Measurements from ENCODE around the gene ASS1. TPM values are rescaled to one million over a fixed set of nuclear protein-coding genes. Genes with fewer than 3 reads are reported as not detected.
A peak's percentile ranks its signal among the peaks of the same experiment; 100 is the strongest.

ASS1 gene
- total RNA-seq, 4 donors from 2014 or later, result 46.7 to 131 (median 94.4) TPM

DNA sequence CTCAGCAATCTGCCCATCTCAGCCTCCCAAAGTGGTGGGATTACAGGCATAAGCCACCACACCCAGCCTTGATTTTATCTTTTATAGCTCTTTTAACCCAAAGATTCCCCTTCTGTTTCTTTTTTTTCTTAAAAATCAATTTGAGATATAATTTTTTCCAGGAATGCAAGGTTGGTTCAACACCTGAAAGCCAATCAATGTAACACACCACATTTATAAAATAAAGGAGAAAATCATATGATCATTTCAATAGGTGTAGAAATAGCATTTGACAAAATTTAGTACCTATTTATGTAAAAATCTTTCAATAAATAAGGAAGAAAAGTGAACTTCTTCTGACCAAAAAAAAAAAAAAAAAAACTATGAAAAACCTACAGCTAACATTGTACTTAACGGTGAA is 3.7 kb upstream of the ASS1 start:
- Histone ChIP-seq H3K4me1 (peaks cover 0 to 23% (median 12%) of the 10 kb centered on the region in 3 donors), H3K27me3 (peaks cover 12% of the 10 kb centered on the region), H3K4me3 (no peak overlapping the region), H3K9me3 (peaks cover 0 to 17% (median 0%) of the 10 kb centered on the region in 3 donors), H3K36me3 (no peaks in the 10 kb centered on the region), H3K27ac (no peak overlapping the region)
- TF ChIP-seq EP300 (IDR thresholded peaks at IDR 0.05) (no peak), POLR2A (IDR thresholded peaks at IDR 0.05) (no peak), POLR2AphosphoS5 (IDR thresholded peaks at IDR 0.05) (no peak)
- WGBS, 2 donors (ENCODE audit: low coverage in 1 of 2), result 100% methylated on average over 1 of the region's 1 CpG; no CpG with 5 or more reads in 1 of the 2 donors
- ATAC-seq, result no peak

DNA sequence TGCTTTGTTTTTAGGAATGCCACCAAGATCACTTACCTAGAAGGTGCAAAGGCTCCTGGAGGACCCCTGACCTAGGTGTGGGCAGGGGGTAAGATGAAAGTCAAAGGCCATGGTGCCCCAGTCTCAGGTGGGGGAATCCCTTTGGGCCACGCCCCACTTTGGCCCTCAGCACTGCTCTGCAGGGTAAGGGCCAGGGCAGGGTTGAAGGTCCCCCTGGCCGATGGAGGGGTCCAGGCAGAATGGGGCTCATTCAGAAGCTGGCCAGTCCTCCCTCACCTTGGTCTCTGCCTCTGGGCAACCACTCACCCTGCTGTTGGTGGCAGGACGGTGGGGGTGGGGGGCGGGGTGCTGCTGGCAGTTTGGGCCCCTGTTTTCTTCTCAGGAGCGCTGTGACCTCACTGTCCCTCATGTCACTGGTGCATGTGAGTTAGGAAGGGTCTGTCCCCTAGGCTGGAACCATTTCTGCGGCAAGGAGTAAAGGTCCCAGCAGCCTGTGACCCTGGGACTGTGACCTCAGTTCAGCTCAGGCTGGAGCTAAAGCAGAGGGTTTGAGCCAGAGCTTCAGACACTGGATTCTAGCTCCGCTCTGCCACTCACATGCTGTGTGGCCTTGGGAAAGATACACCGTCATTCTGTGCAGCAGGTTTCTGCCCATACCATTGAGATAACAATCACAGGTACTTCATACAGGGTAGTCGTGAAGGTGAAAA is 1.9 kb upstream of the ASS1 start:
- ATAC-seq, result no peak
- WGBS, 2 donors (ENCODE audit: low coverage in 1 of 2), result 33 to 80% methylated on average over 1 of the region's 9 CpGs
- TF ChIP-seq, protein P1, sequence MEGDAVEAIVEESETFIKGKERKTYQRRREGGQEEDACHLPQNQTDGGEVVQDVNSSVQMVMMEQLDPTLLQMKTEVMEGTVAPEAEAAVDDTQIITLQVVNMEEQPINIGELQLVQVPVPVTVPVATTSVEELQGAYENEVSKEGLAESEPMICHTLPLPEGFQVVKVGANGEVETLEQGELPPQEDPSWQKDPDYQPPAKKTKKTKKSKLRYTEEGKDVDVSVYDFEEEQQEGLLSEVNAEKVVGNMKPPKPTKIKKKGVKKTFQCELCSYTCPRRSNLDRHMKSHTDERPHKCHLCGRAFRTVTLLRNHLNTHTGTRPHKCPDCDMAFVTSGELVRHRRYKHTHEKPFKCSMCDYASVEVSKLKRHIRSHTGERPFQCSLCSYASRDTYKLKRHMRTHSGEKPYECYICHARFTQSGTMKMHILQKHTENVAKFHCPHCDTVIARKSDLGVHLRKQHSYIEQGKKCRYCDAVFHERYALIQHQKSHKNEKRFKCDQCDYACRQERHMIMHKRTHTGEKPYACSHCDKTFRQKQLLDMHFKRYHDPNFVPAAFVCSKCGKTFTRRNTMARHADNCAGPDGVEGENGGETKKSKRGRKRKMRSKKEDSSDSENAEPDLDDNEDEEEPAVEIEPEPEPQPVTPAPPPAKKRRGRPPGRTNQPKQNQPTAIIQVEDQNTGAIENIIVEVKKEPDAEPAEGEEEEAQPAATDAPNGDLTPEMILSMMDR (IDR thresholded peaks at IDR 0.05), result no peak
- TF ChIP-seq POLR2A (IDR thresholded peaks at IDR 0.05), result no peak
- no peak for TF ChIP-seq POLR2AphosphoS5 (IDR thresholded peaks at IDR 0.05)
- Histone ChIP-seq H3K27me3 (peaks cover 12% of the 10 kb centered on the region), H3K4me3 (no peak overlapping the region), H3K4me1 (peaks cover 4 to 42% (median 31%) of the 10 kb centered on the region in 3 donors), H3K36me3 (no peaks in the 10 kb centered on the region), H3K9me3 (peaks cover 0 to 17% (median 0%) of the 10 kb centered on the region in 3 donors), H3K27ac (no peak overlapping the region)

DNA sequence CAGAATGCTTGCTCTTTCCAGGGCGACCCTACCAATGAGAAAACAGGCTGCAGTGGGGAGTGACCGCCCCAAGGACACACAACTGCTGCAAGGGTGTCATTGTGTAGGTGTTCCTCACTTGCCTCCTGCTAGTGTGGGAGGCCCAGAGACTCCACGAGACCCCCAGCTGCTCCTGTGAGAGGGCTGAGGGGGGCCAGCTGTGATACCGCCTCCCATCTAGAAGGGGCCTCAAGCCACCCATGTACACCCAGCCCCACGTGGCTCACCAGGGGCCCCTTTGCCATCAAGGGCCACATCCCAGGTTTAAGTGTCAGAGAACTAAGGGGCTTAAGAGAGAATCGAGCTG is 1.3 kb upstream of the ASS1 start:
- no peaks in the 10 kb centered on the region for H3K36me3 ChIP-seq
- H3K27me3 ChIP-seq, result peaks cover 12% of the 10 kb centered on the region
- peaks cover 0 to 17% (median 0%) of the 10 kb centered on the region in 3 donors for H3K9me3 ChIP-seq
- TF ChIP-seq, protein P1 (IDR thresholded peaks at IDR 0.05), result no peak
- TF ChIP-seq POLR2AphosphoS5 (IDR thresholded peaks at IDR 0.05) (no peak), POLR2A (IDR thresholded peaks at IDR 0.05) (no peak), EP300 (IDR thresholded peaks at IDR 0.05) (no peak)
- H3K4me3 ChIP-seq, result no peak overlapping the region
- 86% methylated on average over 2 of the region's 6 CpGs; no CpG with 5 or more reads in 1 of the 2 donors for WGBS, 2 donors (ENCODE audit: low coverage in 1 of 2)
- ATAC-seq, result no peak
- H3K27ac ChIP-seq, result no peak overlapping the region
- H3K4me1 ChIP-seq, result peaks cover 4 to 47% (median 31%) of the 10 kb centered on the region in 3 donors

DNA sequence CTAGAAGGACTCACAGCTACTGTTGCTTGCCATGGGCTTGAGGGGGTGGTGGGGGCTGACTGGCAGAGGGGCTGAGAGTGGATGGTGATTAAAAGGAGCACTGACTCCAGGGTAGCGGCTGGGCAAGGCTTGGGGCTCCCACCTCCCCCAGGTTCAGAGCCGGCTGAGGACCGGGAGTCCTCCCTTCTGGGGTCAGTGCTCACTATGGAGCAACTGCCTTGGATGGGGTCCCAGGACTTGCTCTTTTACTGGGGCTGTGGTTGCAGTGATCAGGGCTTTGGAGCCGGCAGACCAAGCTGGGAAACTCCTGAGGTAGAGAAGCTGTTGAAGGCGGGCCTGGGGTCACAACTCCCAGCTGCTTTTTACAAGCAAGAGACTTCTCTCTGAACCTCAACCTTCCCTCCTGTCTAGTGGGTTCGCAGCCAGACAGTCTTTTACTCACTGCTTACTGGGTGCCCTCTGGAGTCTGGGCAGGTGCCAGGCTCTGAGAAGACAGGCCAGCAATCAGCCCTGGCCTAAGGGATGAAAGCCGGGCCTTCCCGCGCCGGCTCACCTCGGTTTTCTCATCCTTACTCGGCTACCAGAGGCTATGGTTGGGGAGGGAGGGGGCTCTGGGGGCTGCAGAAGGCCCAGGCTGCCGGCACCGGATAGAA is 795 bp upstream of the ASS1 start:
- peaks cover 8% of the 10 kb centered on the region for H3K27me3 ChIP-seq
- peak; percentile 0 for ATAC-seq

DNA sequence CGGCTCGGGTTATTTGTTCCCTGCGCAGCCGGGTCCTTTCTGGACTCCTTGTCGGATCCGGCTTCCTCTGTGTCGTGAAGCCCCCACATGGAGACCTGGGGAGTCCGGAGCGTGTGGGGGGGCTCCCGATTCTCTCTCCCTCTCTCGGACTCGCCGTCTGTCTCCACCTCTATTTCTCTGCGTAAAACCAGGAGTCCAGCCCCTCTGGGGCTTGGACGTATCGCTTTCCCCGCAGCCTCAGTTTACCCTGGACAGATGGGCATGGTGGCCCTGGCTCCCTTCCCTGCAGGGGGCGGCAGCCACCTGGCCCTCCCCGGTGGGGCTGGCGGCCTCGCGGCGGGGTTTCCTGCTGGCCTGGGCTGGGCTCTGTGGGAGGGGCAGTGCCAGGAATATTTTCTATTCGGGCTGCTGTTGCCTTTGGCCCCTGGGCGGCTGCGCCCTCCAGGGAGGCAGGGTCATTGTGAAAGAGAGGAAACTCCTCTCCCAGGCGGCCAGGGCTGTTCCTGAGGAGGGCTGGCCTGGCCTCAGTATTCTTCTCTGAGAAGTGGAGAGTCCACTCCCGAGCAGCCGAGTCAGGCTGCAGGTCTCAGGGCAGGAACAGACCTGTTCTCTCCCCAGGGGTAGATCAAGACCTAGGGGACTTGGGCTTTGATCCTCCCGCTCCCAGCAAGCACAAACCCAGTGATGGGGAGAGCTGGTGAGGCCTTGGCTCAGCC is 665 bp downstream of the ASS1 start:
- TF ChIP-seq POLR2AphosphoS5 (IDR thresholded peaks at IDR 0.05) (peak; percentile 23), POLR2A (IDR thresholded peaks at IDR 0.05) (no peak), EP300 (IDR thresholded peaks at IDR 0.05) (no peak)
- TF ChIP-seq, protein P1 (IDR thresholded peaks at IDR 0.05), result peak in 1 of 4 experiments; percentile 13
- Histone ChIP-seq H3K4me1 (peaks cover 4 to 66% (median 33%) of the 10 kb centered on the region in 3 donors), H3K27ac (peak overlapping the region; percentile 36 to 89 (median 81)), H3K9me3 (peaks cover 0 to 17% (median 0%) of the 10 kb centered on the region in 3 donors), H3K36me3 (no peaks in the 10 kb centered on the region), H3K4me3 (peak overlapping the region; percentile 44 to 74), H3K27me3 (peaks cover 8% of the 10 kb centered on the region)
- peak; percentile 50 for ATAC-seq
- WGBS, 2 donors (ENCODE audit: low coverage in 1 of 2), result 0 to 9% methylated on average over 4 to 9 of the region's 30 CpGs

More for the DNA sequence above, 795 bp upstream of the ASS1 start:
- peaks cover 4 to 52% (median 31%) of the 10 kb centered on the region in 3 donors for H3K4me1 ChIP-seq
- WGBS, 2 donors (ENCODE audit: low coverage in 1 of 2), result 61% methylated on average over 3 of the region's 14 CpGs; no CpG with 5 or more reads in 1 of the 2 donors
- H3K4me3 ChIP-seq, result peak overlapping the region in 1 of 2 donors; percentile 74
- peak overlapping the region in 3 of 4 donors; percentile 77 to 89 (median 85) for H3K27ac ChIP-seq
- H3K9me3 ChIP-seq, result peaks cover 0 to 17% (median 0%) of the 10 kb centered on the region in 3 donors
- H3K36me3 ChIP-seq, result no peaks in the 10 kb centered on the region
- TF ChIP-seq POLR2AphosphoS5 (IDR thresholded peaks at IDR 0.05), result no peak
- TF ChIP-seq EP300 (IDR thresholded peaks at IDR 0.05), result no peak
